G401.6 (cell line): ENCODE measurements around the gene IKZF1.

Experiments used
- FAIRE-seq: peaks from 2 replicates; lab custom pipeline; 2012; peaks lifted over from hg19 to GRCh38; lab: Jason Lieb, UNC

The IKZF1 gene

GRCh38 chr7:50283731-50284130 lies 20.8 kb upstream of the IKZF1 start:
- FAIRE-seq: no peak

- FAIRE-seq: no peak
Measured at GRCh38 chr7:50284296-50284695, 20.2 kb upstream of the IKZF1 start.

GRCh38 chr7:50285269-50285668 lies 19.2 kb upstream of the IKZF1 start:
- FAIRE-seq: no peak

DNA sequence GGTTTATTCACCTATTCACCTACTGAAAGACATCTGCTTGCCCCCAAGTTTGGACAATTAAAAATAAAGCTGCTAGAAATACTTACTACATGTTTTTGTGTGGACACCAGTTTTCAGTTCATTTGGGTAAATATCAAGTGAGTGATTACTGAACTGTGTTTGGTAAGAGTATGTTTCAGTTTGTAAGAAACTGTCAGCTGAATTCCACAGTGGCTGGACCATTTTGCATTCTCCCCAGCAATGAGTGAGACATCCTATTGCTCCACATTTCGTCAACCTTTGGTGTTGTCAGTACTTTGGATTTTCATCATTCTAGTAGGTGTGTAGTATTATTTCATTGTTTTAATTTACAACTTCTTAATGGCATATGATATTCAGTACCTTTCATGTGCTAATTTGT lies 17.4 kb upstream of the IKZF1 start:
- no peak for FAIRE-seq

GRCh38 chr7:50292165-50292757 lies 12.3 kb upstream of the IKZF1 start:
- FAIRE-seq: no peak

DNA sequence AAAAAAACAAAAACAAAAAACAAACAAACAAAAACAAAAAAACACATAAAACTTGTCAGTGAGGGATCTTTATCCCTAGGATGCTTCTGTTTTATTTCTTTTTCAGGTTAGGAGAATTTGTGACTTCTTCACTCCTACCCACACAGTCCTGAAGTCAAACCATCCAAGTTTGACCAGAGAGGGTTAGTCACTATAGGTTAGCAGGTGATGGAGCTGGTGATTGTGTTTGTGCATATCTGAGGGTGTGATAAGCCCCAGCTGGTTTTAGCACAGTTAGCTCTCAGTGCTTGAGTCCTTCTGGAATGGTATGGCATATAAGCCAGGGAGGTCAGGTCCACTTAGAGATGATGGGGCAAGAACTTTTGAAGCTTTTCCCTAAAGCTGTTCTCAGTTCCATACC lies 11.8 kb upstream of the IKZF1 start:
- FAIRE-seq: no peak

- no peak for FAIRE-seq
Measured at GRCh38 chr7:50293509-50294179, 10.9 kb upstream of the IKZF1 start.

DNA sequence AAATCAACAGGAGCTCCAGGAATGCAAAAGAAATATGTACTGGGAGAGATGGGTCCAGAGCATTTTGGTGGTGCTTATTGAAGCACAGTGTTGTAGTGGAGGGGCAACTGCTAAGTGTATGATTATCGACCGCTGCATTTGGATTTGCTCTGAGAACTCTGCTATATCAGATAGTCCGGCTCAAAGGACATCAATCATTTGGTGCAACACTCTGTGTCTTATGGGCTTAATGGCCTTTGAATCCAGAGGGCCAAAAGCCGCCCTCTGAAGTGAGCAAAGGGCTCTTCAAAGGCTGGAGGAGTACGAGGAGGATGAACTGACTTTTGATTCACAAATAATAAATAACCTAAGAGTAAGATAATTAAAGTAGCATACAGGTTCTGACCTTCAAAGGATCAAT lies 9.4 kb upstream of the IKZF1 start:
- no peak for FAIRE-seq

DNA sequence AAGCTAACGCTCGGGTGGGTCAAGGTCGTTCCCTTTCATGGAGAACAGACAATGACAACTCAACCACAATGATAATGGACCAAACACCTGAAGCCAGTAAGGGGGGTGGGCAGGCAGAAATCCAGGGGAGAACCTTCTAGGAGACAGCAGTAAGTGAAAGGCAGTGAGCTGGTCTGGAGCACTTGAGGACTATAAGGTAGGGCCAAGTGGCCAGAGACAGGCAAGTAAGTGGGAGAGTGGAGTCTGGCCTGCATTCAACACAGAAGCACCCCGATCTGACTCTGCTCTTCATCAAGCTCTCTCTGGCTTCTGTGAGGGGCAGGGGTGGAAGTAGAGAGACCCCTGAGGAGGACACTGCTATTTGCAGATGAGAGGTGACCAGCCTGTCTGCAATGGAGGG lies 7.7 kb upstream of the IKZF1 start:
- no peak for FAIRE-seq

DNA sequence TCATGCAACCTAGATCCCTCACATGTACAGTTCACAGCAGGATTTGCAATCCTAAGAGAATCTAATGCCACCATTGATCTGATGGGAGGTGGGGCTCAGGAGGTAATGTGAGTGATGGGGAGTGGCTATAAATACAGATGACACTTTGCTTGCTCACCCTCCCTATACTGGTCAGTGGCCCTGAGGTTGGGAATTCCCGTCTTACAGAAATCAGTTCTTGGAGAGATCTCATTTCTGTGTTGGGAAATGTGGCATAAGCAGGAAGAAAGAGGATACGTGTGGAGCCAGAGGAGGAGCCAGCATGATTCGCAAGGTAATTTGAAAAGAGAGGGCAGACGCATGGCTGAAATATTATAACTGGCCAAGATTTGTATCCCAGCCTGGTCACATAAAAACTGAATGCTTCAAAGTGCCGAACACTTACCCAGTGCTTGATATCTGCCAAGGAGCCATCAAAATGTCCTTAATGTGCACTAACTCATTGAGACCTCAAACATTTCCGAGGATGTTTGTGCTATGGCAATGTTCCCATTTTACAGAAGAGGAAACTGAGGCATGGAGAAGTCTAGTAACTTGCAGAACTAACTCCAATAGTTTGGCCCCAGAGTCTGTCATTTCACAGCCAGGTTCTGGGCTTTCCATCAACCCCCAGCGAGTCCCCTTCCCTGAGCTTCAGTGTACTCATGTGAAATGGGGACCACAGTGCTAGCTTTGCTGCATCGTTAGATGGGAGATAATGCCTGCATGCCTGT lies 5.5 kb upstream of the IKZF1 start:
- FAIRE-seq: no peak

DNA sequence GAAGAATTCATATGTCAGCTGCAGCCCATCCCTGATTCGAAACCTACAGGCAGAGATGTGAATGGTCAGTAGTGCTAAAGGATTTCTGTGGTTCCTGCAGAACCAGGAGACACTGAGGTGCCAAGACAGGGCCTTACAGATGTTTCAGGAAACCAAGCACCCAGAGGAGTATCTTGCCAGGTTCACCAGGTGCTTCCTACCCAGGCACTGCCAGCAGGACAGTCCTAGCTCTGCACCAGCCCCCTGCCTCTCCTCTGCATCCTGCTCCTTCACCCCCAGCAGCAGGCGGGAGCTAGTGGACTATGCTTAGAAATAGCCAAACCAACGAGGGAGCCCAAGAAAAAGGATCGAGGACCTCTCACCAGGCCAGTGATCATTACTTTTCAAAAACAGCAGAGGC lies 4.2 kb upstream of the IKZF1 start:
- no peak for FAIRE-seq

DNA sequence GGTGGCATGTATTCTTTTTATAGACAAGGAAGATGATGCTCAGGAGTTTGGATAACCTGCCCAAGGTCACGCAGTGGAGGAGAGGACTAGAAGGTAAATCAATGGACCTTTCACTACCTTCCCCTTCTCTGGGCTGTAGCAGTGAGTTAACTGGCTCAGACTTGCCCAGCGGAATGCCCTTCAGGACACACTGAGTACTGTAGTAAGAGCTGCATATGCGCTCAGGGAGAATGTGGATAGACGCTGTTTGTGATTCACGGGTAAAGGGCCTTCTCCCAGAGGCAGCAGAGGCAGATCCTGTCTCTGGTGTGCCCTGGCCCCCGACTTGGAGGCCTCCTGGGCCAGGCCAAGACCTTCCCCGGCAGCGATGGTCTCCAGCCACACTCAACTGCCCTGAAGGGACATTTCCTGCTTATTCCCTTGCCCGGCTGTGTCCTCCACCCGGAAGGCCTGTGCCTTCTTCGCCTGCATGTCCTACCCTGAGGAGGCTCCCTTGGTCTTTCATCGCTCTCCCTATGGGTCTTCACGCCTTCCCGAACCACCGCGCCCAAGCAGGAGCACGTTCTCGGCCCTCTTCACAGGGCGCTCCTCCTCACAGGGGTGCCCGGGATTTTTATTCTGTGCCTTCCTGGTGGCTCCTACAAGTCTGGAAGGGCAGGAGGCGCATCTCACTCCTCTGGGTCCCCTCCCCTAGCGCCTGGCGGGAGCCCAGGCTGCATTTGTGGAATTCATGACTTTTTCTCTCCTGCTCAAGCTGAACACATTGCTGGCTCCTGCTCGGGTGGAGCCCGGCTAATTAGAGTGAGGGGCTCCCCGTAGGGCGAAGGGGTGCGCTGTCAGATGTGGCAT lies 1.8 kb upstream of the IKZF1 start:
- FAIRE-seq: no peak

DNA sequence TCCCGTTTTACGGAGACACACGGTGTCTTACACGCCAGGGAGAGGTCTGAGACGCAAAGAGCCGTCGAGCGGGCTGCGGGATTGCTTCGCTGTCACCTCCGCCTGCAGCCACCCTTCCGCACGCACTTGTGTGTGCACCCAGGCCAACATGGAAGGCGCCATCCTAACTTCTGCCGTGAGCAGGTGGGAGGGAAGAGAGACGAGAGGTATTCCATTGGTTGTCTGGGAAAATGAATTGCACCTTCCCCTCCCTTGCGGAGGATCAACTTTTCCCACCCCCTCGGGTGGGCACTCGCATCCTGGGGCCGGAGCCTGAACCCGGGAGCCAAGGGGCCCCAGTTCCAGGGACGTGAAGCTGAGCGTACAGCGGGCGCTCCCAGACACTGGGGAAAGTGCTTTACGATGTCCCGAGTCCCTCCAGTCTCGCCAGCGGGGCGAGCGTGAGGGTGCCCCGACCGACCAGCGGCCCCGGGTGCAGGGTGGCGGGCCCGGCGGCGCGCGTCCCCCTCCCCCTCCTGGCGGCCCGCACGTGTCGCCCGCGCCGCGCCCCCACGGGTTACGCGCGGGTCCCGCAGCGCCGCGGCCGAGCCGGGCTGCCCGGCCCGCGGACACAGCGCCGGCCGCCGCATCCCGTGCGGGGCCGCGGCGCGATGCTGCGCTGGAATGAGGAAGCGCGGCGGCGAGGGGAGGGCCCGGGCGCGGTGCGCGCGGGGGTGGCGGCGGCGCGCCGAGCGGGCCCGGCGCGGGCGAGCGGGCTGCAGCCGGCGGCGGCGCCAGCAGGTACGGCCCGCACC lies 984 bp upstream of the IKZF1 start:
- FAIRE-seq: no peak

DNA sequence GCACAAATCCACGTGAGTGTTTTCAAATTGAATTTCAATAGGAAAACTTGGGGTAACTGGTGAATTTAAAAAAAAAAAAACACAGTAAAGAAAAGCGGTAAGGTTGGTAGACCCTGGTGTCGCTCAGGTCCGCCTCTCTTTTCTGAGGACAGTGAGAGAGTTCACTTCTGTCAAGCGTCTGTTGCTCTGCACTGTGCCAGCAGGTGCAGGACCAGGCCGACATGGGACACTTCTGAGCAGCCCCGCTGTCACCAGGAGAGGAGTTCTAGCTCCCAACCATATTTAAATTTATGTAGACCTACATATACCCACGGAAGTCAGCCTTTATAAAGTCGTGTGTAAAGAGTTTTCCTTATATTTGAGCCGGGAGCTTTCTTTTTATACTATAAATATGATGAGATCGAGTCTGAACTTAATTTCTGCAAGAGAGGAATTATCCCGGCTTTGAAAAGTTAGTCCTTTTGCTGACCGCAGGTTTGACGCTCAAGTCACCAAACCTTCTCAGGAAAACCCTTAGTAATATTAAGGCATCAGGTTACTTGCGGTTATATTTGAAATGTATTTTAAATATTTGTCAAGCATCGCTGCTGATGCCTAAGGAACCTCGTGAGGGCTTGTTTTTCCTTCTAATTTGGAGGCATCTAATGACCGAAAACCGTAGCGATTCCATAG lies 531 bp downstream of the IKZF1 start:
- no peak for FAIRE-seq

DNA sequence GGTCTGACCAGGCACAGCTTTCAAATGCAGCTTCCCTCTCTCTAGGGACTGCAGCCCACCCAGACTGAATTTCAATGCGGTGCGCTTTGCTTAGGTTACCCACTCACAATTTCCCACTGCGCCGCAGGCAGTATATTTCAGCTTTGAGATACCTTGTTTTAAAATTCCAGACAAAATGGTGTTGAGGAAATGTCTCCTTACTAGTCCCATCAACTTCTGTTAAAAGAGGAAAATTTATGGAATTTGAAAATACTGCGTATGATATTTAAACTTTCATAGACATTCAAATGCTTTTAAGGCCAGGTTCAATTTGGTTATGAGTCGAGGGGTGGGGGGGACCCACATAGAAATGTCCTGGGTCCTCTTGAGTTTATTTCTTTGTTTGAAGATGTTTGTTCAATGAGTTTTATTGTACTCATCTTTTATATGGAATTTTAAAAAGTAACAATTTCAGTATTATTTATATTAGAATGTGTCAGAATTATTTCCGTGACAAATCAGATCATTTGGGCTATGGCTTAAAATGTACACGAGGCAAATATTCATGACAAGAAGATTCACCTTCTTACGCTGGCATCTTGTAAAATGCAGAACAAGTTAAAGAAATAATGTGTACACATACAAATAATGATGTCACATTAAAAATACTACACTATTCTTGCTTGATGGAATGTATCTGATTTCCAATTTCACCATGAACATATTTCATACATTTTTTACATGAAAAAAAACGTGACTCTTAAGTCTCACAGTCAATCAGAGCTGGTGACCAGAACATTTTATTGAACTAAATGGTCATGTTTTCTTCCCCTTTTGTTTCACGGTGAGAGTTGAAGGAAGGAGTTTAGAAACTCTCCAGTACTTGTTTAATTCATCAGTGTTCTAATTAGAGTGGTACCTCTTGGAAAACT lies 1.3 kb downstream of the IKZF1 start:
- FAIRE-seq: no peak

DNA sequence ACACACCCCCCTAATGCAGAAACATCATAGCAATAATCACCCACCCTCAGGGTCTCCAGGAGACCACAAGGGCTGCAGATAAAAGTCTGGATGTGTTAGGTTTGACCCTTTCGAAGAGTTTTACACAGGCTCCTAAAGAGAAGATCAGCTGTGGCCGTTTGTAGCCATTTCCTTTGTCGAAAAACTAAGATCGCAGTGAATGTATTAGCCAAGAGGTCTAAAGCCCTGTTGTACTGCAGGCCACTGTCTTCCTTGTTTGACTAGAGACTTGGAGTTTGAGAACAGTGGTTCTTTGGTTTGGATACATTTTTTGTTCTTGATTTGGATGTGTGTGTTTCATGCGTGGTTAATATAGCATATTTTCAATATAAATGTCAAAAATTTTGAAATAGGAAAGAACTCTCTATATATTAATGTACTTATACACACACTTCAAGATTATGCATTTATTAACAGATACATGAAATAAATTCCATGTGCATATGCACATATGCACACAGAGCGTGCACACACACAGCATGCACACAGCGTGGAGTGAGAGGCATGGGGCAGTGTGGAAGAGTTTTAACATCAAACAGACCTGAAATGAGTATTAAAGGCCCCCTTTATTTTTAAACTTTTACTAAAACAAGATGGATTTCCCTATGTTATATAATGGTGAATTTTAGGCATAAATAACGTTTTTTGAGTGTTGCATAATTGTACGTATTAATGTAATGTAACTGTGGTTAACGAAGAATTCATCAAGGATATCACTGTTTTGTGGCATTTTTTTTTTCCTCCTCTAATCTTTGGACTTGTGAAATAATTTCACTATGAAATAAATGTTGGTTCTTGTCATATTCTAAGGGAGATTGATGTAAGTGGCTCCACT lies 2.2 kb downstream of the IKZF1 start:
- no peak for FAIRE-seq

GRCh38 chr7:50307368-50308032 lies 3.0 kb downstream of the IKZF1 start:
- no peak for FAIRE-seq

DNA sequence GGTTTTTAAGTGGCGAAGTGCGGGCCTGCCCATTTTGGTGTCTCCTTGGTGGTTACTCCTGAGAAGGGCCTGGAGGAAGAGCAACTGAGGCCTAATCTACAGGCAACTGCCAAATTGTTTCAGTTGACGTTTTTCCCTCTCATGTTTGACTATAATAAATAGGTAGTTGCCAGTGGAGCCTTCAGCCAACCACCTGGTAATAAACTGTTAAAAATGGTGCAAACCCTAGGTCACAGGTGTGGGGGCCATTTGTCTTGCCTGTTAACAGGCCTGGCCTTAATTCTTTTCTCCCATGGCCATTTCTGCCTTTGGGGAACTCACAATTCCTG lies 3.7 kb downstream of the IKZF1 start:
- no peak for FAIRE-seq
